Neural progenitor cell (in vitro differentiated cells): ENCODE results near the gene ADGRD1.

Source experiments
- CTCF ChIP-seq: fragments of 200-600 bp; sonication (generic); IDR thresholded peaks from 2 replicates; pipeline ENCODE4 v1.5.1; 2017; ENCODE audit warnings: antibody characterized with exemption, mild to moderate bottlenecking
- EZH2 ChIP-seq: fragments of 200-600 bp; sonication (generic); IDR thresholded peaks from 2 replicates; pipeline ENCODE4 v1.6.1; 2017; ENCODE audit warnings: antibody characterized with exemption, mild to moderate bottlenecking, moderate library complexity
- EZH2phosphoT487 ChIP-seq: fragments of 200-600 bp; sonication (generic); IDR thresholded peaks from 2 replicates; pipeline ENCODE4 v1.6.1; 2017; ENCODE audit warnings: antibody characterized with exemption

GRCh38 chr12:131101703-131102492, 148.2 kb downstream of the ADGRD1 start:
- TF ChIP-seq EZH2phosphoT487 (no peak), CTCF (no peak), EZH2 (no peak)
